Measurements from ENCODE around the gene RABGAP1L. TPM values are rescaled to one million over a fixed set of nuclear protein-coding genes. Genes with fewer than 3 reads are reported as not detected.

The RABGAP1L gene
- total RNA-seq, 2 experiments from 2014 or later: 59.8 to 67.6 TPM

DNA sequence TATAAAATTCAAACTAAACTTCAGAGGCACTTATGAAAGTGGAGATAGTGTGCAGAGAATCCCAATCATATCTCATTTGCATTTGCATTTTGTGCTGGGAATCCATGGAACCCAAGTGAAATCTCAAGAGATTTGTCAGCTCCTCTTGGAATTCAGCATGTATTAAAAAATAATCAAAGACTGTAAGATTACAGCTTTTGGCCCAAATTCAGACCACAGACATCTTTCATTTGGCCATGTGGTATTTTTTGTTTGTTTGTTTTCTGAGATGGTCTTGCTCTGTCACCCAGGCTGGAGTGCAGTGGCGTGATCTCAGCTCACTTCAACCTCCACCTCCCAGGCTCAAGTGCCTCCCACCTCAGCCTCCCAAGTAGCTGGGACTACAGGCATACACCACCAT is 836.6 kb downstream of the RABGAP1L start:
- DNase-seq (no peak), ATAC-seq (ENCODE audit: poor library complexity) (no peak)
- H3K27ac ChIP-seq (ENCODE audit: low read depth in 1 of 2, low read length in 2 of 2): no peak overlapping the region
- POLR2A ChIA-PET: interaction anchor here (0.9 kb wide), 1 partner anchor 30 kb away, joined by 3 read pairs; no protein-coding TSS in a partner anchor
- H3K9me3 ChIP-seq (ENCODE audit: control insufficient read depth in 1 of 2, insufficient read depth in 1 of 2, low read length in 2 of 2): no peaks in the 10 kb centered on the region
- intact Hi-C loops (cut with DNase I, micrococcal nuclease): loop anchor here in 1 of 2 experiments (5.0 kb wide), 4 partner anchors 34 to 1129 kb away; partner anchors contain the start of genes GAS5 and ZBTB37
- Mint-ChIP-seq H3K27ac (no peak overlapping the region), H3K9me3 (no peaks in the 10 kb centered on the region), H3K27me3 (no peaks in the 10 kb centered on the region), H3K4me1 (ENCODE audit: low read depth) (peaks cover 19% of the 10 kb centered on the region), H3K4me3 (no peak overlapping the region), H3K36me3 (ENCODE audit: low read depth) (peaks cover 7% of the 10 kb centered on the region)
- peaks cover 10% of the 10 kb centered on the region for H3K4me1 ChIP-seq (ENCODE audit: insufficient read depth, low read length)
- CTCF ChIA-PET: interaction anchor here (1.1 kb wide), 1 partner anchor 11 kb away, joined by 4 read pairs; no protein-coding TSS in a partner anchor
- no peaks in the 10 kb centered on the region for H3K36me3 ChIP-seq (ENCODE audit: insufficient read depth, low read length)
- H3K4me3 ChIP-seq (ENCODE audit: low read length): no peak overlapping the region
- TF ChIP-seq, protein P1, sequence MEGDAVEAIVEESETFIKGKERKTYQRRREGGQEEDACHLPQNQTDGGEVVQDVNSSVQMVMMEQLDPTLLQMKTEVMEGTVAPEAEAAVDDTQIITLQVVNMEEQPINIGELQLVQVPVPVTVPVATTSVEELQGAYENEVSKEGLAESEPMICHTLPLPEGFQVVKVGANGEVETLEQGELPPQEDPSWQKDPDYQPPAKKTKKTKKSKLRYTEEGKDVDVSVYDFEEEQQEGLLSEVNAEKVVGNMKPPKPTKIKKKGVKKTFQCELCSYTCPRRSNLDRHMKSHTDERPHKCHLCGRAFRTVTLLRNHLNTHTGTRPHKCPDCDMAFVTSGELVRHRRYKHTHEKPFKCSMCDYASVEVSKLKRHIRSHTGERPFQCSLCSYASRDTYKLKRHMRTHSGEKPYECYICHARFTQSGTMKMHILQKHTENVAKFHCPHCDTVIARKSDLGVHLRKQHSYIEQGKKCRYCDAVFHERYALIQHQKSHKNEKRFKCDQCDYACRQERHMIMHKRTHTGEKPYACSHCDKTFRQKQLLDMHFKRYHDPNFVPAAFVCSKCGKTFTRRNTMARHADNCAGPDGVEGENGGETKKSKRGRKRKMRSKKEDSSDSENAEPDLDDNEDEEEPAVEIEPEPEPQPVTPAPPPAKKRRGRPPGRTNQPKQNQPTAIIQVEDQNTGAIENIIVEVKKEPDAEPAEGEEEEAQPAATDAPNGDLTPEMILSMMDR (IDR thresholded peaks at IDR 0.05): no peak
- H3K27me3 ChIP-seq (ENCODE audit: control insufficient read depth in 1 of 2, insufficient read depth in 2 of 2, low read length in 2 of 2): no peaks in the 10 kb centered on the region

DNA sequence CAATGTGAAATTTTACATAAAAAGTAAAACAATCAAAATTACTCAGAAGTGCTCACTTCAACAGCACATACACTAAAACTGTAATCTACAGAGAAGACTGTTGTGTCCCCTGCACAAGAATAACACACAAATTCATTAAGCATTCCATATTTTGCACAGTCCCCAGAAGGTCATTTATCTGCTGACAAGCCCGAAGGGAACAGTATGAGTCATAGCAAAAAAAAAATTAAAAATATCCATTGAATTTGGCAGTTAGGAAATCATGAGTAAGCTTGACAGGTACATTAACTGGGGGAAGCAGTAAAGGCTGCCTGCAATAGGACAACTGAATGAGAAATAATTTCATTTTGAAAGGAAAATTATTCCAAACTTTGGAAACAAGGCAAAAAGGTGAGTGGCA is 837.2 kb downstream of the RABGAP1L start:
- POLR2A ChIA-PET: interaction anchor here (4.9 kb wide), 1 partner anchor 29 kb away, joined by 338 read pairs; no protein-coding TSS in a partner anchor
- Mint-ChIP-seq H3K4me3 (no peak overlapping the region), H3K36me3 (ENCODE audit: low read depth) (peaks cover 8% of the 10 kb centered on the region), H3K27me3 (no peaks in the 10 kb centered on the region), H3K4me1 (ENCODE audit: low read depth) (peaks cover 22% of the 10 kb centered on the region), H3K9me3 (no peaks in the 10 kb centered on the region), H3K27ac (no peak overlapping the region)
- TF ChIP-seq, protein P1 (IDR thresholded peaks at IDR 0.05): no peak
- H3K4me3 ChIP-seq (ENCODE audit: low read length): no peak overlapping the region
- CTCF ChIA-PET: interaction anchor here (1.1 kb wide), 1 partner anchor 11 kb away, joined by 4 read pairs; no protein-coding TSS in a partner anchor
- H3K27me3 ChIP-seq (ENCODE audit: control insufficient read depth in 1 of 2, insufficient read depth in 2 of 2, low read length in 2 of 2): no peaks in the 10 kb centered on the region
- no peak for ATAC-seq (ENCODE audit: poor library complexity)
- H3K9me3 ChIP-seq (ENCODE audit: control insufficient read depth in 1 of 2, insufficient read depth in 1 of 2, low read length in 2 of 2): no peaks in the 10 kb centered on the region
- H3K4me1 ChIP-seq (ENCODE audit: insufficient read depth, low read length): peaks cover 13% of the 10 kb centered on the region
- no peaks in the 10 kb centered on the region for H3K36me3 ChIP-seq (ENCODE audit: insufficient read depth, low read length)
- no peak overlapping the region for H3K27ac ChIP-seq (ENCODE audit: low read depth in 1 of 2, low read length in 2 of 2)
- no peak for DNase-seq
- intact Hi-C loops (cut with DNase I, micrococcal nuclease): loop anchor here in 1 of 2 experiments (5.0 kb wide), 4 partner anchors 34 to 1129 kb away; partner anchors contain the start of genes GAS5 and ZBTB37

DNA sequence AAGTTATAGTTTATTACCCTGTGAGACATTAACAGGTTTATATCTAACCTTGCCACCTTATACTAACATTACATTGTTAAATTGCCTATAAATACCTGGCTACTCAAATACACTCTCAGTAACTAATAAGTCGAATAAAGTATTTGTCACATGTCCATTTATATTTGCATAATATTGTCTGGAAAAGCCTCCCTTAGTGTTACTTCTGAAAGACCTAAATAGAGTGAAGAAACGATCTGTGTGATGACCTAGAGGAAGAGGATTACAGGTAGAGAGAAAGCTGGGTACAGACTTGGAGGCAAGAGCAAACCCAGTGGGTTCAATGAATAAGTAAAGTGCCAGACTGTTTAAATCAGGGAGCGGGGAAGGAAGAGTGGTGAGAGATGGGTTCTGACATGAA is 837.7 kb downstream of the RABGAP1L start:
- Mint-ChIP-seq H3K36me3 (ENCODE audit: low read depth) (peaks cover 8% of the 10 kb centered on the region), H3K27ac (no peak overlapping the region), H3K9me3 (no peaks in the 10 kb centered on the region), H3K27me3 (no peaks in the 10 kb centered on the region), H3K4me1 (ENCODE audit: low read depth) (peaks cover 24% of the 10 kb centered on the region), H3K4me3 (peak overlapping the region; percentile 36)
- H3K27me3 ChIP-seq (ENCODE audit: control insufficient read depth in 1 of 2, insufficient read depth in 2 of 2, low read length in 2 of 2): no peaks in the 10 kb centered on the region
- ATAC-seq (ENCODE audit: poor library complexity) (no peak), DNase-seq (no peak)
- peaks cover 18% of the 10 kb centered on the region for H3K4me1 ChIP-seq (ENCODE audit: insufficient read depth, low read length)
- H3K36me3 ChIP-seq (ENCODE audit: insufficient read depth, low read length): no peaks in the 10 kb centered on the region
- TF ChIP-seq, protein P1 (IDR thresholded peaks at IDR 0.05): no peak
- H3K4me3 ChIP-seq (ENCODE audit: low read length): no peak overlapping the region
- no peaks in the 10 kb centered on the region for H3K9me3 ChIP-seq (ENCODE audit: control insufficient read depth in 1 of 2, insufficient read depth in 1 of 2, low read length in 2 of 2)
- intact Hi-C loops (cut with DNase I, micrococcal nuclease): loop anchor here in 1 of 2 experiments (5.0 kb wide), 4 partner anchors 35 to 1130 kb away; partner anchors contain the start of genes GAS5 and ZBTB37
- POLR2A ChIA-PET: interaction anchor here (4.9 kb wide), 1 partner anchor 30 kb away, joined by 338 read pairs; no protein-coding TSS in a partner anchor
- CTCF ChIA-PET: interaction anchor here (1.4 to 2.4 kb wide), 2 partner anchors 17 to 29 kb away, joined by 3 to 8 read pairs; no protein-coding TSS in a partner anchor
- H3K27ac ChIP-seq (ENCODE audit: low read depth in 1 of 2, low read length in 2 of 2): no peak overlapping the region

Measured in CD4-positive, alpha-beta T cell (primary cell).